ENCODE data around the gene SEC16A. TPM values are rescaled to one million over a fixed set of nuclear protein-coding genes. Genes with fewer than 3 reads are reported as not detected.

SEC16A gene
- total RNA-seq, 1 experiment from 2014 or later: 56.4 TPM

DNA sequence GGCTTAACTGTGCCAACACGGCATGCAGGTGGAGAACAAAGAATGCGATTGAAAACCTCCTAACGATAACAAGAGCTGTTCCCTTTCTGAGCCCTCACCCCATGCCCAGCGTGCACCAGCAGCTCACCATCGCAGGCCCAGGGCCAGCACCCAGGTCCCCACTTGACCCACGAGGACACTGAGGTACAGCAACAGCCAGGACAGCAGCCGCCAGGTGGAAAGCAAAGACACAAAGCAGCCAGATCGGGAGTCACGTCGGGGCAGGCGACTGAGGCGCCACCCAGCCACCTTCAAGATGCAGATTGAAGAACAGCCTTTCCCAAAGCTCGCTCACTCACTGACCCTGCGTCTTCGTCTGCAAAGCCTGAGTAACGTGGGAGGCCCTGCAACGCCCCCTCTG, 6.9 kb upstream of the SEC16A start:
- peaks cover 0 to 2% (median 0%) of the 10 kb centered on the region in 3 experiments; a peak in 1 of 7 replicates for H3K36me3 Mint-ChIP-seq (ENCODE audit: insufficient read depth in 1 of 3, low read depth in 3 of 3)
- no peak overlapping the region for H3K56ac ChIP-seq (ENCODE audit: insufficient read length, low read depth, low read length)

More for the DNA sequence above, 6.9 kb upstream of the SEC16A start:
- Histone ChIP-seq H3K79me2 (ENCODE audit: insufficient read depth, low read length) (no peaks in the 10 kb centered on the region), H2BK20ac (ENCODE audit: low read depth, low read length, poor library complexity, severe bottlenecking) (no peak overlapping the region), H3K4me1 (ENCODE audit: insufficient read depth, low read length) (no peaks in the 10 kb centered on the region), H4K8ac (replicated peaks; ENCODE audit: insufficient read length, low read depth, low read length) (no peak overlapping the region), H2AK5ac (ENCODE audit: insufficient read length, low read length) (no peak overlapping the region), H3K9ac (ENCODE audit: extremely low read depth, insufficient read length, low read length) (no peak overlapping the region), H3K18ac (ENCODE audit: insufficient read length, low read depth, low read length) (no peak overlapping the region), H2BK120ac (ENCODE audit: low read depth, low read length, poor library complexity, severe bottlenecking) (no peak overlapping the region), H2BK12ac (ENCODE audit: insufficient read length, low read depth, low read length) (no peak overlapping the region), H3K27ac (ENCODE audit: insufficient read length, low read depth, low read length) (no peak overlapping the region), H2BK5ac (ENCODE audit: insufficient read length, low read length) (no peak overlapping the region), H3T11ph (ENCODE audit: low read length) (no peak overlapping the region), H3K9me3 (ENCODE audit: control insufficient read depth, low read depth, low read length) (no peaks in the 10 kb centered on the region), H3K79me1 (ENCODE audit: insufficient read depth, low read depth, low read length, poor library complexity, severe bottlenecking) (no peaks in the 10 kb centered on the region), H3K4me2 (ENCODE audit: insufficient read depth, insufficient read length, low read length) (no peak overlapping the region), H3K23me2 (ENCODE audit: insufficient read length, low read depth, low read length, poor library complexity, severe bottlenecking) (no peaks in the 10 kb centered on the region), H3K23ac (ENCODE audit: insufficient read length, low read depth, low read length) (no peak overlapping the region), H3K4ac (ENCODE audit: low read depth, low read length) (no peak overlapping the region), H4K91ac (ENCODE audit: insufficient read length, low read depth, low read length) (no peak overlapping the region), H3K27me3 (ENCODE audit: insufficient read depth, low read length) (no peaks in the 10 kb centered on the region), H3K14ac (ENCODE audit: insufficient read depth, low read length) (no peak overlapping the region), H2AFZ (ENCODE audit: low read length) (no peak overlapping the region), H4K5ac (ENCODE audit: insufficient read length, low read depth, low read length) (no peak overlapping the region), H4K20me1 (ENCODE audit: control insufficient read depth, insufficient read depth, insufficient read length) (no peaks in the 10 kb centered on the region), H2BK15ac (ENCODE audit: low read depth, low read length) (no peak overlapping the region)
- Mint-ChIP-seq H3K4me3 (no peak overlapping the region), H3K4me1 (no peaks in the 10 kb centered on the region), H3K27me3 (ENCODE audit: low read depth) (no peaks in the 10 kb centered on the region; the same call in 1 of the 2 replicates), H3K9me3 (no peaks in the 10 kb centered on the region; a peak in 1 of 5 replicates), H3K27ac (no peak overlapping the region)
- TF ChIP-seq, protein P1, sequence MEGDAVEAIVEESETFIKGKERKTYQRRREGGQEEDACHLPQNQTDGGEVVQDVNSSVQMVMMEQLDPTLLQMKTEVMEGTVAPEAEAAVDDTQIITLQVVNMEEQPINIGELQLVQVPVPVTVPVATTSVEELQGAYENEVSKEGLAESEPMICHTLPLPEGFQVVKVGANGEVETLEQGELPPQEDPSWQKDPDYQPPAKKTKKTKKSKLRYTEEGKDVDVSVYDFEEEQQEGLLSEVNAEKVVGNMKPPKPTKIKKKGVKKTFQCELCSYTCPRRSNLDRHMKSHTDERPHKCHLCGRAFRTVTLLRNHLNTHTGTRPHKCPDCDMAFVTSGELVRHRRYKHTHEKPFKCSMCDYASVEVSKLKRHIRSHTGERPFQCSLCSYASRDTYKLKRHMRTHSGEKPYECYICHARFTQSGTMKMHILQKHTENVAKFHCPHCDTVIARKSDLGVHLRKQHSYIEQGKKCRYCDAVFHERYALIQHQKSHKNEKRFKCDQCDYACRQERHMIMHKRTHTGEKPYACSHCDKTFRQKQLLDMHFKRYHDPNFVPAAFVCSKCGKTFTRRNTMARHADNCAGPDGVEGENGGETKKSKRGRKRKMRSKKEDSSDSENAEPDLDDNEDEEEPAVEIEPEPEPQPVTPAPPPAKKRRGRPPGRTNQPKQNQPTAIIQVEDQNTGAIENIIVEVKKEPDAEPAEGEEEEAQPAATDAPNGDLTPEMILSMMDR (conservative IDR thresholded peaks at IDR 0.05): no peak
- no CpG with 5 or more reads among the region's 17 CpGs for WGBS (ENCODE audit: extremely low coverage, insufficient read length, low lambda C conversion rate)
- no peak for DNase-seq
